Measurements from ENCODE around the gene PHF19. TPM values are rescaled to one million over a fixed set of nuclear protein-coding genes. Genes with fewer than 3 reads are reported as not detected.

Gene PHF19
- polyA plus RNA-seq, 1 of the 3 experiments (the other 2 are of a cell fraction), result 33.4 TPM

GRCh38 chr9:120859361-120859760 is 17.6 kb downstream of the PHF19 start (continued):
- TF ChIP-seq REST (IDR thresholded peaks at IDR 0.05; ENCODE audit: low read depth, low read length) (no peak), TEAD4 (IDR thresholded peaks at IDR 0.05; ENCODE audit: borderline replicate concordance, insufficient read depth) (no peak), TAF1 (IDR thresholded peaks at IDR 0.05; ENCODE audit: borderline replicate concordance, low read depth, low read length) (no peak), JUND (IDR thresholded peaks at IDR 0.05) (no peak), FOXM1 (IDR thresholded peaks at IDR 0.05; ENCODE audit: low read depth) (no peak)
- TF ChIP-seq, protein P1, sequence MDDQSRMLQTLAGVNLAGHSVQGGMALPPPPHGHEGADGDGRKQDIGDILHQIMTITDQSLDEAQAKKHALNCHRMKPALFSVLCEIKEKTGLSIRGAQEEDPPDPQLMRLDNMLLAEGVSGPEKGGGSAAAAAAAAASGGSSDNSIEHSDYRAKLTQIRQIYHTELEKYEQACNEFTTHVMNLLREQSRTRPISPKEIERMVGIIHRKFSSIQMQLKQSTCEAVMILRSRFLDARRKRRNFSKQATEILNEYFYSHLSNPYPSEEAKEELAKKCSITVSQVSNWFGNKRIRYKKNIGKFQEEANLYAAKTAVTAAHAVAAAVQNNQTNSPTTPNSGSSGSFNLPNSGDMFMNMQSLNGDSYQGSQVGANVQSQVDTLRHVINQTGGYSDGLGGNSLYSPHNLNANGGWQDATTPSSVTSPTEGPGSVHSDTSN (IDR thresholded peaks at IDR 0.05), result no peak
- TF ChIP-seq, protein P2, sequence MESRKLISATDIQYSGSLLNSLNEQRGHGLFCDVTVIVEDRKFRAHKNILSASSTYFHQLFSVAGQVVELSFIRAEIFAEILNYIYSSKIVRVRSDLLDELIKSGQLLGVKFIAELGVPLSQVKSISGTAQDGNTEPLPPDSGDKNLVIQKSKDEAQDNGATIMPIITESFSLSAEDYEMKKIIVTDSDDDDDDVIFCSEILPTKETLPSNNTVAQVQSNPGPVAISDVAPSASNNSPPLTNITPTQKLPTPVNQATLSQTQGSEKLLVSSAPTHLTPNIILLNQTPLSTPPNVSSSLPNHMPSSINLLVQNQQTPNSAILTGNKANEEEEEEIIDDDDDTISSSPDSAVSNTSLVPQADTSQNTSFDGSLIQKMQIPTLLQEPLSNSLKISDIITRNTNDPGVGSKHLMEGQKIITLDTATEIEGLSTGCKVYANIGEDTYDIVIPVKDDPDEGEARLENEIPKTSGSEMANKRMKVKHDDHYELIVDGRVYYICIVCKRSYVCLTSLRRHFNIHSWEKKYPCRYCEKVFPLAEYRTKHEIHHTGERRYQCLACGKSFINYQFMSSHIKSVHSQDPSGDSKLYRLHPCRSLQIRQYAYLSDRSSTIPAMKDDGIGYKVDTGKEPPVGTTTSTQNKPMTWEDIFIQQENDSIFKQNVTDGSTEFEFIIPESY (IDR thresholded peaks at IDR 0.05; ENCODE audit: borderline replicate concordance, low read depth), result no peak

DNA sequence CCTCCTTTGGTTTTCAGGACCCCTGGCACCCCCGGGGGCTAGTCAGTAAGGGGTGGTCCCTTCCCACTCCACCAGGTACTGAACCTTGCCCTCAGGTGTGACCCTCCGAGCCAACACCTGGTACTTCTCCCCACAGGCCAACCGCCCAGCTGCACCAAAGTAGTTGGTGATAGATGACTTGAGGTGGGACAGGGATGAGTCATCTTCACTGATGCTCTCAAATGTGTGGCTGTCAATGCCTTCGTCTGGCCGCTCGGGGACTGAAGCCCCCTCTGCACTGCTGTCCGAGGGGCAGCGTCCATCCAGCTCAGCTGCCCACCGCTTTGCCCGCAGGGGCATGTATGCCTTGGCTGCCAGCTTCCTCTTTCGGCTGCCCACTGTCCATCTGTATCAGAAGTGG is 19.1 kb downstream of the PHF19 start:
- Histone ChIP-seq H3K4me2 (no peak overlapping the region), H3K79me2 (ENCODE audit: insufficient read depth) (no peaks in the 10 kb centered on the region), H3K9me3 (no peaks in the 10 kb centered on the region), H2AFZ (ENCODE audit: low read depth) (no peak overlapping the region), H3K4me3 (ENCODE audit: low read depth in 2 of 2, low read length in 1 of 2) (no peak overlapping the region), H4K20me1 (ENCODE audit: insufficient read depth) (no peaks in the 10 kb centered on the region), H3K27ac (ENCODE audit: low read depth in 2 of 2, low read length in 1 of 2) (peak overlapping the region in 1 of 2 experiments; percentile 1; a peak in 1 of 4 replicates), H3K9me2 (no peaks in the 10 kb centered on the region), H3K36me3 (replicated peaks in 1 of 2; ENCODE audit: control insufficient read depth in 1 of 2, insufficient read depth in 2 of 2, low read length in 1 of 2) (peaks cover 15 to 46% of the 10 kb centered on the region in 2 experiments), H3K4me1 (ENCODE audit: control insufficient read depth in 1 of 2, insufficient read depth in 2 of 2, low read depth in 1 of 2, low read length in 1 of 2) (peaks cover 0 to 28% of the 10 kb centered on the region in 2 experiments; a peak in 1 of 4 replicates), H3K27me3 (ENCODE audit: insufficient read depth) (no peaks in the 10 kb centered on the region), H3F3A (replicated peaks; ENCODE audit: insufficient read depth) (peaks cover 8% of the 10 kb centered on the region), H3K9ac (no peak overlapping the region)
- TF ChIP-seq TCF12 (IDR thresholded peaks at IDR 0.05), result no peak
- no peak for TF ChIP-seq RFX5 (IDR thresholded peaks at IDR 0.05; ENCODE audit: low read length)
- TF ChIP-seq, protein P3, sequence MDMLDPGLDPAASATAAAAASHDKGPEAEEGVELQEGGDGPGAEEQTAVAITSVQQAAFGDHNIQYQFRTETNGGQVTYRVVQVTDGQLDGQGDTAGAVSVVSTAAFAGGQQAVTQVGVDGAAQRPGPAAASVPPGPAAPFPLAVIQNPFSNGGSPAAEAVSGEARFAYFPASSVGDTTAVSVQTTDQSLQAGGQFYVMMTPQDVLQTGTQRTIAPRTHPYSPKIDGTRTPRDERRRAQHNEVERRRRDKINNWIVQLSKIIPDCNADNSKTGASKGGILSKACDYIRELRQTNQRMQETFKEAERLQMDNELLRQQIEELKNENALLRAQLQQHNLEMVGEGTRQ (IDR thresholded peaks at IDR 0.05; ENCODE audit: borderline replicate concordance, low read depth, low read length), result no peak
- POLR2A ChIA-PET, result interaction anchor here (1.5 kb wide), 1 partner anchor 14 kb away, joined by 3 read pairs; no protein-coding TSS in a partner anchor
- WGBS (ENCODE audit: low lambda C conversion rate), result 100% methylated on average over 4 of the region's 11 CpGs
- CTCF ChIA-PET, result interaction anchor here (0.9 to 1.5 kb wide), 3 partner anchors 102 to 128 kb away, joined by 3 to 7 read pairs (median 3); no protein-coding TSS in a partner anchor
- no peak for DNase-seq
